HCT116 (cell line): ENCODE measurements around the gene ROCK2.

Experiments
- EGR1 ChIP-seq: IDR thresholded peaks from 2 replicates; pipeline ENCODE4 v1.6.1; 2012; ENCODE audit warnings: low read depth
- EZH2phosphoT487 ChIP-seq: fragments of 200-600 bp; IDR thresholded peaks from 2 replicates; pipeline ENCODE4 v1.6.1; 2018; ENCODE audit warnings: antibody characterized with exemption, borderline replicate concordance
- POLR2AphosphoS5 ChIP-seq: IDR thresholded peaks from 2 replicates; pipeline ENCODE4 v1.6.1; 2011; ENCODE audit warnings: mild to moderate bottlenecking, low read depth, low read length, moderate library complexity
- RAD21 ChIP-seq: IDR thresholded peaks from 2 replicates; pipeline ENCODE4 v1.6.1; 2012; ENCODE audit warnings: low read depth, mild to moderate bottlenecking
- SP1 ChIP-seq: IDR thresholded peaks from 2 replicates; pipeline ENCODE4 v1.6.1; 2012; ENCODE audit warnings: low read depth
- SRF ChIP-seq: IDR thresholded peaks from 2 replicates; pipeline ENCODE4 v1.6.1; 2012; ENCODE audit warnings: low read depth
- ZNF274 ChIP-seq: fragments of 200-500 bp; sonication (Bioruptor generic); IDR thresholded peaks from 2 replicates; pipeline ENCODE4 v1.6.1; 2014; ENCODE audit warnings: mild to moderate bottlenecking, low read depth, low read length, inconsistent platforms
- TF ChIP-seq, protein P1 (sequence below), 3 experiments: fragments of 200-600 bp in 1 of 3; sonication (generic) in 1 of 3; IDR thresholded peaks in 2 of 3; conservative IDR thresholded peaks in 1 of 3; 2 replicates each; pipeline ENCODE4 v1.5.1; 2012 to 2017; ENCODE audit warnings: low read depth in 2 of 3, low read length in 2 of 3, antibody characterized with exemption in 1 of 3, borderline replicate concordance in 1 of 3, control low read depth in 1 of 3, mild to moderate bottlenecking in 1 of 3, mixed read lengths in 1 of 3, mixed run types in 1 of 3, moderate library complexity in 1 of 3; ENCODE audit not compliant: insufficient read depth in 1 of 3

DNA sequence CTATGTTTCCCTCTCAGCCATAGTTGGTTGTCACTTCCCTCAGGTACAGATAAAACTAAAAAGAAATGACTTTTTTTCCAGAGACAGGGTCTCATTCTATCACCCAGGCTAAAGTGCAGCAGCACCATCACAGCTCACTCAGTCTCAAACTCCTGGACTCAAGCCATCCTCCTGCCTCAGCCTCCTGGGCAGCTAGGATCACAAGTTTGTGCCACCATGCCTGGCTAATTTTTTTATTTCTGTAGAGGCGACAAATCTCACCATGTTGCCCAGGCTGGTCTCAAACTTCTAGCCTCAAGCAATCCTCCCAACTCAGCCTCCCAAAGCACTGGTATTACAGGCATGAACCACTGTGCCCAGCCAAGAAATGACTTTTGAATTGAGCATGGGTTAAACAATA, 8.2 kb downstream of the ROCK2 start:
- TF ChIP-seq, protein P1, sequence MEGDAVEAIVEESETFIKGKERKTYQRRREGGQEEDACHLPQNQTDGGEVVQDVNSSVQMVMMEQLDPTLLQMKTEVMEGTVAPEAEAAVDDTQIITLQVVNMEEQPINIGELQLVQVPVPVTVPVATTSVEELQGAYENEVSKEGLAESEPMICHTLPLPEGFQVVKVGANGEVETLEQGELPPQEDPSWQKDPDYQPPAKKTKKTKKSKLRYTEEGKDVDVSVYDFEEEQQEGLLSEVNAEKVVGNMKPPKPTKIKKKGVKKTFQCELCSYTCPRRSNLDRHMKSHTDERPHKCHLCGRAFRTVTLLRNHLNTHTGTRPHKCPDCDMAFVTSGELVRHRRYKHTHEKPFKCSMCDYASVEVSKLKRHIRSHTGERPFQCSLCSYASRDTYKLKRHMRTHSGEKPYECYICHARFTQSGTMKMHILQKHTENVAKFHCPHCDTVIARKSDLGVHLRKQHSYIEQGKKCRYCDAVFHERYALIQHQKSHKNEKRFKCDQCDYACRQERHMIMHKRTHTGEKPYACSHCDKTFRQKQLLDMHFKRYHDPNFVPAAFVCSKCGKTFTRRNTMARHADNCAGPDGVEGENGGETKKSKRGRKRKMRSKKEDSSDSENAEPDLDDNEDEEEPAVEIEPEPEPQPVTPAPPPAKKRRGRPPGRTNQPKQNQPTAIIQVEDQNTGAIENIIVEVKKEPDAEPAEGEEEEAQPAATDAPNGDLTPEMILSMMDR (IDR thresholded peaks at IDR 0.05 in 2 of 3, conservative IDR thresholded peaks at IDR 0.05 in 1 of 3; ENCODE audit: borderline replicate concordance in 1 of 3, insufficient read depth in 1 of 3, low read depth in 2 of 3, low read length in 2 of 3): no peak
- TF ChIP-seq EZH2phosphoT487: no peak
- no peak for TF ChIP-seq POLR2AphosphoS5
- TF ChIP-seq ZNF274: no peak
- no peak for TF ChIP-seq SRF
- no peak for TF ChIP-seq RAD21
- TF ChIP-seq SP1: no peak
- no peak for TF ChIP-seq EGR1
